ENCODE measurements around the gene WDR91. TPM values are rescaled to one million over a fixed set of nuclear protein-coding genes. Genes with fewer than 3 reads are reported as not detected.
"Not testable (repeated sequence)": the region's sequence is repeated elsewhere in the genome, so short reads cannot be mapped to it uniquely, and the experiment has no call there.

WDR91 gene
- total RNA-seq, 1 experiment from 2014 or later = 8.4 TPM

DNA sequence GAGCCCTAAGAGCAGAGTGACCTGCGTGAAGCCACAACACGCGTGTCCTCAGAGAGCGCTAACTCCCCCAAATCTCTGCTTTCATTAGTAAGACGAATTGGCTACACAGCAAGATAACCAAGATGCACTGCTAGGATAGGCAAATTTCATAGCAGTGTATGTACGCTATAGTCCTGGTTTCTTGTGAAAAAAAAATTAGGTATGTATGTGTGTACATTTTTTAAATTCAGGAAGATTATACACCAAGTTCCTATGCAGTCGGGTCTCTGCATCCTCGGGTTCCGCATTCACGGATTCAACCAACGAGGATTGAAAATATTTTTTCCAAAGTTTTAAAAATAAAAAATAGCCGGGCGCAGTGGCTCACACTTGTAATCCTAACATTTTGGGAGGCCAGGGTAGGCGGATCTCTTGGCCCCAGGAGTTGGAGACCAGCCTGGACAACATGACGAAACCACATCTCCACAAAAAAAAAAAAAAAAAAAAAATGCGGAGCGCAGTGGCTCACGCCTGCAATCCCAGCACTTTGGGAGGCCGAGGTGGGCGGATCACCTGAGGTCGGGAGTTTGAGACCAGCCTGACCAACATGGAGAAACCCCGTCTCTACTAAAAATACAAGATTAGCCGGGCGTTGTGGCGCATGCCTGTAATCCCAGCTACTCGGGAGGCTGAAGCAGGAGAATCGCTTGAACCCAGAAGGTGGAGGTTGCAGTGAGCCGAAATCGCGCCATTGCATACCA, 790 bp upstream of the WDR91 start:
- Histone ChIP-seq H3K27ac (peak overlapping the region; percentile 48), H3K4me3 (peak overlapping the region; percentile 76), H2AFZ (peak overlapping the region; percentile 95), H3K4me2 (peak overlapping the region; percentile 82)
- H3K4me1 ChIP-seq (replicated peaks; ENCODE audit: insufficient read depth); H3K9me2 ChIP-seq (ENCODE audit: insufficient read depth); POLR2A ChIA-PET (ENCODE audit: unreplicated experiment); H3F3A ChIP-seq (ENCODE audit: insufficient read depth, low read depth); H3K27me3 ChIP-seq (ENCODE audit: insufficient read depth, low read depth); H4K20me1 ChIP-seq (ENCODE audit: insufficient read depth); H3K9me3 ChIP-seq (ENCODE audit: insufficient read depth, low read depth); H3K36me3 ChIP-seq (ENCODE audit: low read depth); H3K79me2 ChIP-seq (ENCODE audit: low read depth): not testable (repeated sequence)
- DNase-seq = peak in 1 of 2 experiments; percentile 22
- TF ChIP-seq, protein P1, sequence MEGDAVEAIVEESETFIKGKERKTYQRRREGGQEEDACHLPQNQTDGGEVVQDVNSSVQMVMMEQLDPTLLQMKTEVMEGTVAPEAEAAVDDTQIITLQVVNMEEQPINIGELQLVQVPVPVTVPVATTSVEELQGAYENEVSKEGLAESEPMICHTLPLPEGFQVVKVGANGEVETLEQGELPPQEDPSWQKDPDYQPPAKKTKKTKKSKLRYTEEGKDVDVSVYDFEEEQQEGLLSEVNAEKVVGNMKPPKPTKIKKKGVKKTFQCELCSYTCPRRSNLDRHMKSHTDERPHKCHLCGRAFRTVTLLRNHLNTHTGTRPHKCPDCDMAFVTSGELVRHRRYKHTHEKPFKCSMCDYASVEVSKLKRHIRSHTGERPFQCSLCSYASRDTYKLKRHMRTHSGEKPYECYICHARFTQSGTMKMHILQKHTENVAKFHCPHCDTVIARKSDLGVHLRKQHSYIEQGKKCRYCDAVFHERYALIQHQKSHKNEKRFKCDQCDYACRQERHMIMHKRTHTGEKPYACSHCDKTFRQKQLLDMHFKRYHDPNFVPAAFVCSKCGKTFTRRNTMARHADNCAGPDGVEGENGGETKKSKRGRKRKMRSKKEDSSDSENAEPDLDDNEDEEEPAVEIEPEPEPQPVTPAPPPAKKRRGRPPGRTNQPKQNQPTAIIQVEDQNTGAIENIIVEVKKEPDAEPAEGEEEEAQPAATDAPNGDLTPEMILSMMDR (conservative IDR thresholded peaks at IDR 0.05) = 0 out of 2 replicates have a peak, but pooled peaks have one; percentile 18
- BruUV-seq (replicated peaks) = TSS peak; percentile 89
- intact Hi-C loops (cut with micrococcal nuclease; ENCODE audit: unreplicated experiment) = loop anchor here (1.0 kb wide), 1 partner anchor 42 kb away; the partner anchor contains the start of gene CYREN
- CTCF ChIA-PET = interaction anchor here (0.5 kb wide), 1 partner anchor 70 kb away, joined by 3 read pairs; no protein-coding TSS in a partner anchor

DNA sequence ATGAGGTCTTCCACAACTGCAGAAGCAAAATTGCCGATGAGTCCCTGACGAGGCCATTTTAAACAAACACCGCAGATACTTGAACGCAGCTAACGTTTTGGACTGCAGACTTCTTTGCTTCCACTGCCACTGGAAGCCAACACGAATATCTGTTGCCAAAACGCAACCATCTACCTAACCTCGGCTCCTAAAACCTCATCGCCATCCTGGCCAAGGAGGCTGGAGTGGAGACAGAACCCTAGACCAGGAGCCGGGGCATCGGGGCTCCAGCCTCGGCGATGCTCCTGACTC, 493 bp downstream of the WDR91 start:
- H3K36me3 ChIP-seq (ENCODE audit: low read depth) = no peaks in the 10 kb centered on the region
- no TSS peak for BruUV-seq (replicated peaks)
- intact Hi-C loops (cut with micrococcal nuclease; ENCODE audit: unreplicated experiment) = loop anchor here (1.0 kb wide), 1 partner anchor 41 kb away; the partner anchor contains the start of gene CYREN
- TF ChIP-seq EZH2 (IDR thresholded peaks at IDR 0.05; ENCODE audit: low read depth) = no peak
- TF ChIP-seq, protein P1 (conservative IDR thresholded peaks at IDR 0.05) = no peak
- H3K27ac ChIP-seq = no peak overlapping the region
- DNase-seq = no peak
- H4K20me1 ChIP-seq (ENCODE audit: insufficient read depth) = no peaks in the 10 kb centered on the region
- no peaks in the 10 kb centered on the region for H3K9me2 ChIP-seq (ENCODE audit: insufficient read depth)
- CTCF ChIA-PET = no interaction called here
- H3K79me2 ChIP-seq (ENCODE audit: low read depth) = no peaks in the 10 kb centered on the region
- POLR2A ChIA-PET (ENCODE audit: unreplicated experiment) = interaction anchor here (0.7 kb wide), 1 partner anchor 35 kb away, joined by 4 read pairs; no protein-coding TSS in a partner anchor
- H3K27me3 ChIP-seq (ENCODE audit: insufficient read depth, low read depth) = no peaks in the 10 kb centered on the region
- H3F3A ChIP-seq (ENCODE audit: insufficient read depth, low read depth) = no peaks in the 10 kb centered on the region
- no peaks in the 10 kb centered on the region for H3K9me3 ChIP-seq (ENCODE audit: insufficient read depth, low read depth)
- H3K4me3 ChIP-seq = peak overlapping the region; percentile 76
- no peaks in the 10 kb centered on the region; the same call in 1 of the 2 replicates for H3K4me1 ChIP-seq (replicated peaks; ENCODE audit: insufficient read depth)
- peak overlapping the region; percentile 88 for H2AFZ ChIP-seq
- peak overlapping the region; percentile 91 for H3K4me2 ChIP-seq

DNA sequence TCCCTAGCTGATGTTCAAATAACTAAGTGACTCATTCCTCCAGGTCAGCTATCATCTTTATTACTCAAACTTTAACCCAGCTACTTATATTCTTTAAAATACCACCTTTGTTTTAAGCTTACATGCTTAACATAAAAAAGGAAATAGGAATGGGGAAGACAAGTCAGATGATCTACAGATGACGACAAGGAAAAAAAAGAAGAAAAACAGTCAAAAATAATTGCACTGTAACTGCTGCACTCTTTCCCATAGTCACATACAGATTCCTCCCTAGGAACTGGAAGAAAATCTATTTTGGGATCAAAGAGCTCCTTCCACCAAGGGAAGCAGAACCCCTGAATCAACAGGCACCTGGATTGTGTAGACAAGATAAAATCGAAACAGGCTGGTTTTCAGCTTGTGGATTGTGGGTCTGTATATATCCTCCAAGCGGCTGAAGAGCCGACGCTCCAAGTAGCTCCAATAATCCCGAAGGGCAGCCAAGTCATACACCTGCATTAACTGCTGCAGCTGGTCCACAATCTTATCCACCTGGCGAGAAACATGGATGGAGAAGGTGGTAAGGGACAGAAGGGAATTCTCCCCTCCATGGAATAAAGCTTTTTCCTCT, 2.0 kb downstream of the WDR91 start:
- Histone ChIP-seq H3K4me3 (no peak overlapping the region), H3F3A (ENCODE audit: insufficient read depth, low read depth) (no peaks in the 10 kb centered on the region), H3K4me2 (no peak overlapping the region), H4K20me1 (ENCODE audit: insufficient read depth) (no peaks in the 10 kb centered on the region), H2AFZ (no peak overlapping the region), H3K27ac (no peak overlapping the region), H3K4me1 (replicated peaks; ENCODE audit: insufficient read depth) (no peaks in the 10 kb centered on the region; the same call in 1 of the 2 replicates), H3K27me3 (ENCODE audit: insufficient read depth, low read depth) (no peaks in the 10 kb centered on the region), H3K9me2 (ENCODE audit: insufficient read depth) (no peaks in the 10 kb centered on the region), H3K79me2 (ENCODE audit: low read depth) (no peaks in the 10 kb centered on the region), H3K36me3 (ENCODE audit: low read depth) (no peaks in the 10 kb centered on the region), H3K9me3 (ENCODE audit: insufficient read depth, low read depth) (no peaks in the 10 kb centered on the region)
- ChIA-PET POLR2A (ENCODE audit: unreplicated experiment) (no interaction called here), CTCF (no interaction called here)
- no peak for TF ChIP-seq EZH2 (IDR thresholded peaks at IDR 0.05; ENCODE audit: low read depth)
- TF ChIP-seq, protein P1 (conservative IDR thresholded peaks at IDR 0.05) = no peak
- no peak for DNase-seq
- intact Hi-C loops (cut with micrococcal nuclease; ENCODE audit: unreplicated experiment) = no loop called here
- BruUV-seq (replicated peaks) = no TSS peak
